Mesenchymal stem cell (in vitro differentiated cells and primary cell): ENCODE measurements around the gene ERLIN1.

Experiments used
- DNase-seq: peaks from one replicate; pipeline ENCODE4 v3.0.0-alpha.2; 2013
- H2AFZ ChIP-seq: one replicate; pipeline ENCODE4 v1.6.1; 2013; ENCODE audit warnings: low read depth, mild to moderate bottlenecking, control low read depth, inconsistent platforms, low read length, moderate library complexity
- H2AK5ac ChIP-seq: 2 replicates; pipeline ENCODE4 v1.6.1; 2013; ENCODE audit warnings: low read length, moderate library complexity, mild to moderate bottlenecking, inconsistent platforms; ENCODE audit not compliant: severe bottlenecking
- H2BK120ac ChIP-seq: one replicate; pipeline ENCODE4 v1.6.1; 2013; ENCODE audit warnings: low read depth, mild to moderate bottlenecking, inconsistent platforms, low read length, moderate library complexity
- H2BK12ac ChIP-seq, 2 experiments: one replicate each; pipeline ENCODE4 v1.6.1; 2013; ENCODE audit warnings: inconsistent platforms in 2 of 2, low read length in 2 of 2, mild to moderate bottlenecking in 2 of 2, moderate library complexity in 2 of 2, control low read depth in 1 of 2
- H2BK15ac ChIP-seq: one replicate; pipeline ENCODE4 v1.6.1; 2013; ENCODE audit warnings: mild to moderate bottlenecking, low read depth, inconsistent platforms; ENCODE audit not compliant: poor library complexity, severe bottlenecking
- H2BK5ac ChIP-seq: 2 replicates; pipeline ENCODE4 v1.6.1; 2013; ENCODE audit warnings: low read depth, mild to moderate bottlenecking, low read length, control low read depth, inconsistent platforms; ENCODE audit not compliant: poor library complexity, severe bottlenecking
- H3K14ac ChIP-seq, 2 experiments: one replicate each; pipeline ENCODE4 v1.6.1; 2013; ENCODE audit warnings: inconsistent platforms in 2 of 2, low read length in 2 of 2, control low read depth in 1 of 2, mild to moderate bottlenecking in 1 of 2, moderate library complexity in 1 of 2
- H3K18ac ChIP-seq, 2 experiments: one replicate each; pipeline ENCODE4 v1.6.1; 2013; ENCODE audit warnings: inconsistent platforms in 2 of 2, low read length in 2 of 2, control low read depth in 1 of 2, low read depth in 1 of 2, mild to moderate bottlenecking in 1 of 2
- H3K23ac ChIP-seq, 2 experiments: one replicate each; pipeline ENCODE4 v1.6.1; 2013; ENCODE audit warnings: inconsistent platforms in 2 of 2, low read length in 2 of 2, mild to moderate bottlenecking in 2 of 2, moderate library complexity in 2 of 2, control low read depth in 1 of 2
- H3K27ac ChIP-seq: 2 replicates; pipeline ENCODE4 v1.5.1; 2013; ENCODE audit warnings: mild to moderate bottlenecking, moderate library complexity, low read length, control low read depth, inconsistent platforms; ENCODE audit not compliant: poor library complexity, severe bottlenecking
- H3K27me3 ChIP-seq, 2 experiments: 2 replicates each; pipeline versions ENCODE4 v1.6.1 to v1.7.0; 2013; ENCODE audit warnings: low read length in 2 of 2, mild to moderate bottlenecking in 2 of 2, moderate library complexity in 2 of 2, control low read depth in 1 of 2, inconsistent platforms in 1 of 2; ENCODE audit not compliant: control insufficient read depth in 1 of 2, insufficient read depth in 1 of 2
- H3K36me3 ChIP-seq, 2 experiments: 2 replicates each; pipeline versions ENCODE4 v1.6.1 to v1.7.0; 2013; ENCODE audit warnings: low read length in 2 of 2, control low read depth in 1 of 2, inconsistent platforms in 1 of 2, low read depth in 1 of 2, mild to moderate bottlenecking in 1 of 2; ENCODE audit not compliant: insufficient read depth in 2 of 2, control insufficient read depth in 1 of 2
- H3K4ac ChIP-seq, 2 experiments: one replicate each; pipeline ENCODE4 v1.6.1; 2013; ENCODE audit warnings: inconsistent platforms in 2 of 2, low read length in 2 of 2, mild to moderate bottlenecking in 2 of 2, moderate library complexity in 2 of 2, control low read depth in 1 of 2, low read depth in 1 of 2
- H3K4me1 ChIP-seq: 2 replicates; pipeline ENCODE4 v1.6.1; 2013; ENCODE audit warnings: low read depth, low read length, control low read depth; ENCODE audit not compliant: control insufficient read depth, insufficient read depth
- H3K4me2 ChIP-seq: 2 replicates; pipeline ENCODE4 v1.6.1; 2013; ENCODE audit warnings: low read length, mild to moderate bottlenecking, inconsistent platforms; ENCODE audit not compliant: poor library complexity, severe bottlenecking
- H3K4me3 ChIP-seq, 2 experiments: 2 replicates each; pipeline versions ENCODE4 v1.5.1 to v1.7.0; 2013; ENCODE audit warnings: low read length in 2 of 2, mild to moderate bottlenecking in 2 of 2, control low read depth in 1 of 2, low read depth in 1 of 2; ENCODE audit not compliant: insufficient read depth in 1 of 2
- H3K79me1 ChIP-seq: replicated peaks from 2 replicates; pipeline ENCODE4 v1.6.1; 2013; ENCODE audit warnings: mild to moderate bottlenecking, control low read depth, low read length, inconsistent platforms; ENCODE audit not compliant: poor library complexity, severe bottlenecking
- H3K9ac ChIP-seq: 2 replicates; pipeline ENCODE4 v1.7.0; 2013; ENCODE audit warnings: mild to moderate bottlenecking, low read length, moderate library complexity
- H3K9me3 ChIP-seq: 2 replicates; pipeline ENCODE4 v1.7.0; 2013; ENCODE audit warnings: mild to moderate bottlenecking, low read length; ENCODE audit not compliant: control insufficient read depth
- H4K8ac ChIP-seq: one replicate; pipeline ENCODE4 v1.6.1; 2013; ENCODE audit warnings: inconsistent platforms, mild to moderate bottlenecking, low read length, moderate library complexity
- H4K91ac ChIP-seq: one replicate; pipeline ENCODE4 v1.6.1; 2013; ENCODE audit warnings: mild to moderate bottlenecking, low read length, inconsistent platforms
- WGBS: methylation state at CpG from one replicate; pipeline ENCODE4 v1.1.7; 2013; ENCODE audit warnings: mixed read lengths; 5-methylcytosine and 5-hydroxymethylcytosine counted together

Gene ERLIN1

DNA sequence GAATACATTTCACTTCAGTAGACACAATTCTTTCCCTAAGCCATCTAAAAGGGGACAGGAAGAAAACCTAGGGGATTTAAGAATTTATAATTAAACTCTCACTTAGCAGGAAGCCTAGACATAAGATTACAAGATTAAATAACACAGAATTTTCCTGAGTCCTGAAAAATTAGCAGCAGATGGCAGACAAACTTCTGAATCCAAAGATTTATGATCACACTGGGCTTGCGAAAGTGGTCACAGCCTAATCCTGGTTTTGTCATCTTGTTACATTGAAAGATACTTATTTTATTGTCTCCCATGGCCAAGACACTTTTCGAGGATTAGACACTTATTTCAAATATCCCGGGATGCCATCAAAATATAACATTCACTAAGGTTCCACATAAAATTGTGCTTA, 2.9 kb downstream of the ERLIN1 start:
- Histone ChIP-seq H2BK5ac (no peak overlapping the region), H3K4me3 (no peak overlapping the region), H2AK5ac (no peak overlapping the region), H3K4ac (no peak overlapping the region), H4K8ac (no peak overlapping the region), H3K27me3 (no peaks in the 10 kb centered on the region), H3K14ac (no peak overlapping the region), H2AFZ (no peak overlapping the region), H3K79me1 (peaks cover 14% of the 10 kb centered on the region), H3K27ac (no peak overlapping the region), H3K9me3 (no peaks in the 10 kb centered on the region), H3K4me1 (peaks cover 6% of the 10 kb centered on the region), H2BK12ac (no peak overlapping the region), H3K4me2 (no peak overlapping the region), H3K36me3 (peaks cover 3 to 39% of the 10 kb centered on the region in 2 experiments), H2BK15ac (no peak overlapping the region), H3K18ac (no peak overlapping the region), H4K91ac (no peak overlapping the region), H2BK120ac (no peak overlapping the region), H3K9ac (peak overlapping the region; percentile 4), H3K23ac (no peak overlapping the region)
- 100% methylated on average over 2 of the region's 3 CpGs for WGBS
- no peak for DNase-seq

GRCh38 chr10:100182281-100182680, 3.5 kb downstream of the ERLIN1 start:
- 97% methylated on average over 4 of the region's 6 CpGs for WGBS
- H3K27ac ChIP-seq = no peak overlapping the region
- no peak overlapping the region for H3K4me2 ChIP-seq

DNA sequence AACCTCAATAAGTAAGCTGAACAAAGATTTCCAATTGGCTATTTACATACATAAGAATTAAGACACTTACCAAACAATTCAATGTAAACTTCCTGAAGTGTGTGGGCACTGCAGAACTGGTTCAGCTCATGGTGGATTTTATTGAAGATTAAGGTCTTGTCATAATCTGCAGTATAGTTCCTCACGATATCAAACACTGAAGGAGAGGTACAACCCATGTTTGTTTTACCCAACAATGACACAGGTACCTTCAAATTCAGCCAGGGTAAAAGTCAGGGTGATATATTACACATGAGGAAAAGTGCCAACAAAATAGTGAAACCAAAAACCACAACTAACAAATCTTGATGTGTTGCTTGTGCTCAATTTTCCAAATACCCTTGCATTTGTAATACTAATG, 10.0 kb downstream of the ERLIN1 start:
- H2BK15ac ChIP-seq = no peak overlapping the region
- no peak overlapping the region for H4K8ac ChIP-seq
- DNase-seq = no peak
- peaks cover 2 to 90% of the 10 kb centered on the region in 2 experiments for H3K36me3 ChIP-seq
- no peak overlapping the region for H3K18ac ChIP-seq
- no peak overlapping the region for H2BK120ac ChIP-seq
- no peak overlapping the region for H3K4me2 ChIP-seq
- no peak overlapping the region for H2BK12ac ChIP-seq
- H3K79me1 ChIP-seq = peaks cover 14% of the 10 kb centered on the region
- H4K91ac ChIP-seq = no peak overlapping the region
- H3K27me3 ChIP-seq = no peaks in the 10 kb centered on the region
- H3K23ac ChIP-seq = no peak overlapping the region
- H3K4me3 ChIP-seq = no peak overlapping the region
- H2AFZ ChIP-seq = no peak overlapping the region
- no peak overlapping the region for H3K9ac ChIP-seq
- H2AK5ac ChIP-seq = no peak overlapping the region
- H2BK5ac ChIP-seq = no peak overlapping the region
- no peak overlapping the region for H3K14ac ChIP-seq
- H3K4me1 ChIP-seq = no peaks in the 10 kb centered on the region
- peaks cover 10% of the 10 kb centered on the region for H3K9me3 ChIP-seq
- H3K27ac ChIP-seq = no peak overlapping the region
- H3K4ac ChIP-seq = no peak overlapping the region
- no CpG with 5 or more reads among the region's 1 CpG for WGBS

More at GRCh38 chr10:100182281-100182680, 3.5 kb downstream of the ERLIN1 start:
- Histone ChIP-seq H3K9ac (no peak overlapping the region), H4K91ac (no peak overlapping the region), H2AFZ (no peak overlapping the region), H3K27me3 (no peaks in the 10 kb centered on the region), H3K18ac (no peak overlapping the region), H3K14ac (no peak overlapping the region), H3K9me3 (no peaks in the 10 kb centered on the region), H4K8ac (no peak overlapping the region), H2BK120ac (no peak overlapping the region), H3K36me3 (peaks cover 3 to 45% of the 10 kb centered on the region in 2 experiments), H3K4me3 (no peak overlapping the region), H2BK5ac (no peak overlapping the region), H3K79me1 (peaks cover 14% of the 10 kb centered on the region), H2BK15ac (no peak overlapping the region), H2BK12ac (no peak overlapping the region), H3K23ac (no peak overlapping the region), H2AK5ac (no peak overlapping the region), H3K4ac (no peak overlapping the region), H3K4me1 (peaks cover 6% of the 10 kb centered on the region)
- no peak for DNase-seq

DNA sequence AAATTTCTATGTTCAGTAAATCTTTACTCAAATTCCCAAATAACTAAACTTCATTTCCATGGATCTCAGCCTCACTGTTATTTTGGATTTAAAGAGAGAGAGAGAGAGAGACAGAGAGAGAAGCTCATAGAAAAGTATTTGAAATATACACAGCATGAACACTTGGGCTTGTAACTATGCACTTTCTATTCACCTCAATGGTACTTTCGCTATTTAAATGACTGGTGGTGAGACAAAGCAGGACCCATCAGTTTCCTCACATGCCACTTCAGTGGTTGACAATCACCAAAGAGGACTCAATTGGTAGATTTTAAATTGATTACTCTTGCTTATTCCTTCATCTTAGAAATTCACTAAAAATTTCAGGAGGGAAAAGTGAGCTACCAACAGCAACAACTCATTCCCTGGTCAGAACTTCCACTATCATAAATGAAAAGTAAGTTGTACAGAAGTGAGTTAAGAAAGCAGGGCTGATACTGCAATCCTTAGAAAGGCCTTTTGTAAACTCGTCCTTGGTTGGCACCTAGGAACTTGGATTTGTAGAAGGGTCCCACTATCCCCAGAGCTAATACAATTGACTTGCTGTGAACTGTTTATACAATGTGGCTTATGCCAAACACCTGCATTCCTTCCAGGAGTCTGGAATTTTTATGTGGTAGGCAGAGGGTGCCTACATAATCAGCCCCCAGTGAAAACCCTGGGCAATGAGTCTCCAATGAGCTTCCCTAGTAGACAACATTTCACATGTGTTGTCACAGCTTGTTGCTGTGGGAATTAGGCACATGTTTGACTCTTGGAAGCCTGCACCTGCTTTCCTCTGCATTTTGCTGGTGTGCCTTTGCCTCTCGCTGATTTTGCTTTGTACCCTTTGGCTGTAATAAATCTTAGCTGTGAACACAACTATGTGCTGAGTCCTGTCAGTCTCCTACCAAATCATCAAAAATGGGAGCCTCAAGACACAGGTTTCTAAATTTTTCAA, 10.8 kb downstream of the ERLIN1 start:
- H3K4me3 ChIP-seq = no peak overlapping the region

More for the DNA sequence above, 10.8 kb downstream of the ERLIN1 start:
- 97% methylated on average over 3 of the region's 3 CpGs for WGBS
- H2BK120ac ChIP-seq = no peak overlapping the region
- H3K9me3 ChIP-seq = peaks cover 10% of the 10 kb centered on the region
- H3K4me1 ChIP-seq = no peaks in the 10 kb centered on the region
- no peak overlapping the region for H4K8ac ChIP-seq
- H4K91ac ChIP-seq = no peak overlapping the region
- H2AFZ ChIP-seq = no peak overlapping the region
- H3K79me1 ChIP-seq = peaks cover 14% of the 10 kb centered on the region
- DNase-seq = no peak
- no peak overlapping the region for H3K27ac ChIP-seq
- no peak overlapping the region for H3K23ac ChIP-seq
- H2AK5ac ChIP-seq = no peak overlapping the region
- no peak overlapping the region for H2BK5ac ChIP-seq
- no peak overlapping the region for H2BK15ac ChIP-seq
- H3K27me3 ChIP-seq = no peaks in the 10 kb centered on the region
- no peak overlapping the region for H3K4me2 ChIP-seq
- no peak overlapping the region for H2BK12ac ChIP-seq
- no peak overlapping the region for H3K18ac ChIP-seq
- H3K36me3 ChIP-seq = peaks cover 2 to 91% of the 10 kb centered on the region in 2 experiments
- no peak overlapping the region for H3K4ac ChIP-seq
- H3K14ac ChIP-seq = no peak overlapping the region
- no peak overlapping the region for H3K9ac ChIP-seq
